ENCODE measurements around the gene ENTHD1. TPM values are rescaled to one million over a fixed set of nuclear protein-coding genes. Genes with fewer than 3 reads are reported as not detected.

ENTHD1 gene
- total and polyA plus RNA-seq, 2 of the 8 experiments (the other 6 are each of a cell fraction or from before 2014, with no cell fraction given) = not detected

DNA sequence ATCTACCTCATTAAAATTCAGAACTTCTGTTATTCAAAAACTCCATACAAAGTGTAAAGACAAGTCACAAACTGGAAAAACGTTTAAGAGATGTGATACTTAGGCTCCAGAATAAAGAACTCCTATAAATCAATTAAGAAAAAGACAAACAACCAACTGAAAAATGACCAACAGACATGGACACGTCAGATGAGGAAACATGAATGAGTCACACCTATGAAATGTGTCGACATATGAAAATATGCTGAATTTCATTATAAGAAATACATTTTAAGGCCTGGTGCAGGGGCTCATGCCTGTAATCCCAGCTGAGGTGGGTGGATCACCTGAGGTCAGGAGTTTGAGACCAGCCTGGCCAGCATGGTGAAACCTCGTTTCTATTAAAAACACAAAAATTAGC lies 78.7 kb downstream of the ENTHD1 start:
- 85% methylated on average over 4 of the region's 4 CpGs; no CpG with 5 or more reads in 1 of the 2 experiments for WGBS, 2 experiments (ENCODE audit: extremely low coverage in 1 of 2, insufficient coverage in 1 of 2, insufficient read length in 1 of 2, insufficient replicate concordance in 2 of 2, low coverage in 1 of 2, low lambda C conversion rate in 2 of 2, missing lambda C conversion rate in 1 of 2)
- Histone ChIP-seq H3K79me1 (ENCODE audit: low read depth, low read length) (no peaks in the 10 kb centered on the region), H2BK15ac (ENCODE audit: low read length) (no peak overlapping the region), H2AK5ac (ENCODE audit: low read depth, low read length) (no peak overlapping the region), H2BK20ac (ENCODE audit: low read length) (no peak overlapping the region), H3K4ac (replicated peaks; ENCODE audit: insufficient read length, low read depth, low read length) (no peak overlapping the region), H3K4me2 (ENCODE audit: insufficient read depth in 1 of 2, low read depth in 2 of 2, low read length in 2 of 2) (no peak overlapping the region), H3K27ac (ENCODE audit: low read depth, low read length) (no peak overlapping the region), H4K5ac (ENCODE audit: insufficient read length, low read depth, low read length) (no peak overlapping the region), H4K91ac (replicated peaks; ENCODE audit: insufficient read length, low read length) (no peak overlapping the region), H2AFZ (ENCODE audit: low read length) (no peak overlapping the region), H3K4me1 (replicated peaks in 1 of 4; ENCODE audit: control insufficient read depth in 3 of 4, insufficient read depth in 4 of 4, low read length in 3 of 4) (no peaks in the 10 kb centered on the region), H3K4me3 (ENCODE audit: extremely low read depth in 1 of 4, insufficient read depth in 2 of 4, low read depth in 3 of 4, low read length in 4 of 4) (no peak overlapping the region), H3K9ac (replicated peaks in 1 of 4; ENCODE audit: extremely low read depth in 1 of 4, low read depth in 3 of 4, low read length in 3 of 4) (no peak overlapping the region), H3K79me2 (ENCODE audit: control insufficient read depth in 1 of 2, insufficient read depth in 2 of 2, low read length in 2 of 2) (no peaks in the 10 kb centered on the region), H2BK120ac (replicated peaks; ENCODE audit: low read depth, low read length) (no peak overlapping the region), H3K23me2 (ENCODE audit: low read depth, low read length) (no peaks in the 10 kb centered on the region), H3K18ac (ENCODE audit: extremely low read depth, low read length) (no peak overlapping the region), H3K9me3 (ENCODE audit: insufficient read depth in 2 of 2, low read depth in 1 of 2, low read length in 1 of 2) (no peaks in the 10 kb centered on the region), H3K23ac (ENCODE audit: insufficient read length) (no peak overlapping the region), H3K27me3 (replicated peaks in 1 of 4; ENCODE audit: control insufficient read depth in 3 of 4, extremely low read depth in 1 of 4, insufficient read depth in 3 of 4, low read length in 3 of 4) (peaks cover 0 to 2% (median 0%) of the 10 kb centered on the region in 4 experiments; a peak in 1 of 7 replicates), H4K8ac (ENCODE audit: extremely low read depth, insufficient read depth, low read length) (no peak overlapping the region), H3K14ac (ENCODE audit: insufficient read length) (no peak overlapping the region), H2BK5ac (ENCODE audit: low read depth, low read length) (no peak overlapping the region), H3K56ac (replicated peaks; ENCODE audit: insufficient read length, low read depth, low read length) (no peak overlapping the region), H4K20me1 (replicated peaks in 1 of 2; ENCODE audit: control insufficient read depth in 1 of 2, insufficient read depth in 2 of 2, low read length in 2 of 2) (no peaks in the 10 kb centered on the region), H2BK12ac (ENCODE audit: low read depth, low read length) (no peak overlapping the region), H3K36me3 (ENCODE audit: control insufficient read depth in 2 of 4, insufficient read depth in 4 of 4, low read length in 3 of 4) (no peaks in the 10 kb centered on the region)
- CTCF ChIA-PET (ENCODE audit: partially characterized antibody) = no interaction called here
- DNase-seq (ENCODE audit: low read depth in 1 of 2, low spot score in 2 of 2) (no peak), FAIRE-seq (no peak)
- TF ChIP-seq NANOG (IDR thresholded peaks at IDR 0.05; ENCODE audit: insufficient read depth, low read depth, low read length, poor library complexity, severe bottlenecking) = no peak
- TF ChIP-seq TBP (IDR thresholded peaks at IDR 0.05; ENCODE audit: low read depth, low read length) = no peak
- TF ChIP-seq HDAC6 (IDR thresholded peaks at IDR 0.05; ENCODE audit: low read depth, low read length) = no peak
- no peak for TF ChIP-seq KDM4A (IDR thresholded peaks at IDR 0.05; ENCODE audit: low read depth, low read length, severe bottlenecking)
- no peak for TF ChIP-seq SIRT6 (IDR thresholded peaks at IDR 0.05; ENCODE audit: low read length)
- TF ChIP-seq YY1 (IDR thresholded peaks at IDR 0.05; ENCODE audit: low read depth, low read length) = no peak
- TF ChIP-seq POU5F1 (IDR thresholded peaks at IDR 0.05; ENCODE audit: low read depth, low read length) = no peak
- POLR2A ChIA-PET (ENCODE audit: partially characterized antibody) = no interaction called here

Data from H1 (cell line).